HG03378 (cell line): ENCODE measurements around the gene GABRG3.

Source experiments
- ATAC-seq: cut with Tn5 transposase; IDR thresholded peaks from one replicate; pipeline ENCODE4 v1.9.1; 2021; ENCODE audit warnings: mild to moderate bottlenecking, moderate library complexity; ENCODE audit not compliant: unreplicated experiment

The GABRG3 gene

DNA sequence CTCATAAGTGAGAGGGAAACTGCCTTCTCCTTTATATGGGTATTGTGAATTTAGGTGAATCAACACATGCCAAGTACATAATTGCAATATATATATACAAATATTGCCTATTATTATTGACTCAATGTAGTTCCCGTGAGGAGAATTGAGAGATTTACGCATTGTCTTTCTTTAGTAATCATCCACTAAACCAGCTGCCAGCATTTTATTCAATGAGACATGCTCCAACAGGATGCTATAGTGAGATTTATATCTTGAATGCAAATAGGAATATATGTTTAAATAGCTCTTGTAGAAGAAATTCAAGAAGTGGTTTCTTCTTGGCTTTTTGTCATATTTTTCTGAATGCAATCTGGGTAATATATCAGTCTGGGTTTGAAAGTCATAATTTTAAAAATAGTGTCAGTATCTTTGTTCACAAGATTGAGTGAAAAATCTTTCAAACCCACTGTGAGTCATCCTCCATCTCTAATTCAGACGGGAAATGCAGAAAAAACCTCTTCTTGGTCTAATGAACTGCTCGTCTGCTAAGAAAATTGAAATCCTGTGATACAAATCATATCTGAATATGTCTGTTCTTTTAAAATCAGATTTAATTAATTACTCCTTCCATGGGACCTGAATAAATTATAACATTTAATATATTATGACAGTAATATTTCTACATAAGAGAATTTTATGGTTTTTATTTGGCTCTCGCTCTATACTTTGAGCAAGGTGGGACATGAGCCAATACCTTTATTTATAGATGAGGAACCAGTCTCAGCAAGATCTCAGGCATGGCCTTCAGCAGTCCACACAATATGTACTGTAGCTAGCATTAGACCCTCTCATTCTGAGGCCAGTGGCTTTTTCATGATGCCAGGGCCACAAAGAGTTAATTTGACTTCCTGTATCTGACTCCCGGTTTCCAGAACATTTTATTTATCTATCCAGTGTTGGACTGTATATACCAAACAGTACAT lies 516.0 kb downstream of the GABRG3 start:
- ATAC-seq: no peak

DNA sequence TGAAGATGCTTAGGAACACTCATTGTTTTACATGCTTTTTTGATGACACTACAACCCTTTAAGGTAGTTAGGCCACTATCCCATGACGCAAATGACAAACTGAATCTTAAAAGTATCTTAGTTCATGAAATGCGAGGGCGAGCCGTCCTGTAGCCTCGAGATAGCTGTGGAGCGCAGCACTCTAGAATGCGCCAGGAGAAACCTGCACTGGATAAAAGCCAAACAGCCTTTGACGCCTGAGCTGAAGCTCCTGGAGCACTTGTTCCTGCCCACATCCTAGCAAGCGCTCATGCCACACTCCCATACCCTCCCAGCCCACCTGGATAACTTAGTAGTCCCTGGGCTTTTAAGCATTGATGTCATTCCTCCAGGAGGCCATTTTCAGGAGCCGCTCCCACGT lies 516.9 kb downstream of the GABRG3 start:
- ATAC-seq: no peak

- no peak for ATAC-seq
Observed at GRCh38 chr15:27490867-27491595, 520.0 kb downstream of the GABRG3 start.

DNA sequence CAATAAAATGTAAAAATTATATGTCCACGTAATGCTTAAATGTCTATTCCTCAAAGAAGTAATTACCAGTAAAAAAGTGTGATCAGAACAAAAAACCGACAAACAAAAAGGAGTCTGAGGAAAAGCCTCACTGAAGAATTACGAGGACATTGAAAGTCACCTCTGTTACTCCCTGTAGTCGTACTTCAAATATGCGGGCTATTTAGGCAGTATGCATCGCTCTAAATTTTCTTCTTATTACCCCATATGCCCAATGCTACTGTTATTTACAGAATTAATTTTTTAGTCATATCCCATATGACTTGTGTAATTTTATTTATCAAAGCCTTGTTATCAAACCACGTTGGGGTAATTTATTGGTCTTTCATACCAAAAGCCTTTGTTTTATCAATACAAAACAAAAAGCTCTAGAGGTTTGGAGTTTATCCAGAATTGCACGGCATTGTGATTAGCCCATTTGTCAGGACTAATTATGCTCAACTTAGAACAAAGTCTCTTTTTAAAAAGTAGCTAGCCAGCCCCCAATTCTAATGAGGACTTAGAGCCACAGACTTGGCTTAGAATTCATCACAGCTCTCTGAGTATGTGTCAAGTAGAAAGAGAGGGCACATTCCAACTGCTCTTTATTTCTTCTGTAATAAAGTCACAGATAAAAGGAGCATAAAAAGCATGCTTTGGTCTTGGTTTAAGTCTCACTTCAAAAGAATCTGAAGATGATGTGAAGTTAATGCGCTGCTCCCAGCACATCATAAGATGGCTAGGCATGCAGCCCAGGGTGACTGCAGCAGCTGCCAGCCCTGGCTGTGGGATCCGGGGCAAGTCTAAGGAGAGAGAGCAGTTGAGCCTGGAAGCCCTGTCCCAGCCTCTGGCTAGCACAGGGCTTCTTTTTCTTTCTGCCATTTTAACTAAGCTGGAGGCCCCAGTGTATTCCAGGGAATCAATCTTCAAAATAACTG lies 521.0 kb downstream of the GABRG3 start:
- ATAC-seq: no peak

DNA sequence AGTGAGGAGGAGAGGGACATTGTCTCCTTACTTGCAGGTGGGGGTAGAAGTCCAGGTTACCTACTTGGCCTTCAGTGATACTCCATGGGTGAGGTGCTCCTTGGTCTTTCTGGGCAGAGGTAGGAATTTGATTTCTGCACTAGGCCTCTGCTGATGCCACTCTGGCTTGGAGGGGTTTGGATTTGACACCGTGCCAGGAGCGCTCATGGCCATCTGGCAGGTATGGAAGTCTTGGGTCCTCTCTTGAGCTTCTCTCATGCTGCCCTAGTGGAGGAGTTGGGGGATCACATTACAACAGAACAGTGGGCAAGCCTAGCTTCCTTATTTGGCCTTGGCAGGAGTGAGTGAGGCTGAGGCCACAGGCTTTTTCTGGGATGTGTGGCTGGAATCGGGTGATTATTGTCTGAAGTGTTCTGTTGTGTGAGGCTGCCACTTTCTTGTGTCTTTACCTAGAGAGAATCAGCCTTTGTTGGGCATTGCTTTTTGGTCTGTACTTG lies 525.0 kb downstream of the GABRG3 start:
- ATAC-seq: no peak

- no peak for ATAC-seq
Observed at GRCh38 chr15:27498700-27499099, 527.7 kb downstream of the GABRG3 start.

DNA sequence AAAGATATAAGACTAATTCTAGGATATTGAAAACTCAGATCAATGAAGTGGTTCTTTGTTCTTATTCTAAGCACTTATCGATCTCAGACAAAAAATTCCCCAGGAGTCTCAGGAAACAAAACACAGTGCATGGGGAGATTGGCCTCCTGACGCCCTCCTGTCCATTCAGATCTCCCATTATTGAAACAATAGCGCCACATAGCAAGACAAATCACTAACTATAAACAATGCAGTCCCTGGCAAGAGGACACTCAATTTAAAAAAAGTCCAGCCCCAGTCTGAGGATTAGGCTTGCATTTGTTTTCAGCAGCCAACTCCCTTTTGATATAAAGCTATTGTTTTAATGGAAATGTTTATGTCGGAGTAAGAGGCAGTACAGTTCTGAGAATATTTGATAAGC lies 528.2 kb downstream of the GABRG3 start:
- no peak for ATAC-seq

GRCh38 chr15:27499719-27500118 lies 528.7 kb downstream of the GABRG3 start:
- no peak for ATAC-seq

DNA sequence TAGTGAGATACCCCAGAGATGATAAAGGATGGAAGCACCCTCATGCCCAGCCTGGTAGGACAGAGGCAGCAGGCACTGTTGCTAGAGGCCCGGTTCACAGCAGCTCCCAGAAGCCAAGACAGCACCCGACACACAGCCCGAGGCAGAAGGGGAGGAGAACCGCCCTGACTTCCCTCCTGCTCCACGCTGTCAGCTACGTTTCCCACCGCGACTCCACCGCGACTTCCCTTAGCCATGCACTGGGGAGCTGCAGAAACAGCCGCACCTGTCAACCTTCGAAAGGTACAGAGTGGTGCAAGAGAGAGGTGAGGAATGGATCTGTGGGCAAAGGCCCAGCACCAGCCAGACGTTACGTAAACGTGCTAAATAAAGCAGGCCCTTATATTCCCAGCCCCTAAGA lies 529.2 kb downstream of the GABRG3 start:
- ATAC-seq: no peak

- no peak for ATAC-seq
Observed at GRCh38 chr15:27506752-27507151, 535.8 kb downstream of the GABRG3 start.

DNA sequence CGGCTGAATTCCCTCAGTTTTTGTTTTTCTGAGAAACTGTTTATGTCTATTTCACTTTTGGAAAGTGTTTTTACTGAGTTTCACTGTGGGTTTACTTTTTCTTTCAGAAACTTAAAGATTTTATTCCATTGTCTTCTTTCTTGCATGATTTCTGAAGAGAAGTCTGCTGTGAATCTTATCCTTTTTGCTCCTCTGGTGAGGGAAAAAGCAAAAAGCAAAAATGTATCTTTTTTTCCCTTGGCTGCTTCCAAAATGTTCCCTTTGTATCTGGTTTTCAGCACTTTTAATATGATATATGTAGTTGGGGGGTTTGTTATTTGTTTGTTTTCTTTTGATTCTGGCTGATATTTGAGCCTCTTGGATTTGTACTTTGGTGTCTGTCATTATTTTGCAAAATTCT lies 538.0 kb downstream of the GABRG3 start:
- no peak for ATAC-seq

DNA sequence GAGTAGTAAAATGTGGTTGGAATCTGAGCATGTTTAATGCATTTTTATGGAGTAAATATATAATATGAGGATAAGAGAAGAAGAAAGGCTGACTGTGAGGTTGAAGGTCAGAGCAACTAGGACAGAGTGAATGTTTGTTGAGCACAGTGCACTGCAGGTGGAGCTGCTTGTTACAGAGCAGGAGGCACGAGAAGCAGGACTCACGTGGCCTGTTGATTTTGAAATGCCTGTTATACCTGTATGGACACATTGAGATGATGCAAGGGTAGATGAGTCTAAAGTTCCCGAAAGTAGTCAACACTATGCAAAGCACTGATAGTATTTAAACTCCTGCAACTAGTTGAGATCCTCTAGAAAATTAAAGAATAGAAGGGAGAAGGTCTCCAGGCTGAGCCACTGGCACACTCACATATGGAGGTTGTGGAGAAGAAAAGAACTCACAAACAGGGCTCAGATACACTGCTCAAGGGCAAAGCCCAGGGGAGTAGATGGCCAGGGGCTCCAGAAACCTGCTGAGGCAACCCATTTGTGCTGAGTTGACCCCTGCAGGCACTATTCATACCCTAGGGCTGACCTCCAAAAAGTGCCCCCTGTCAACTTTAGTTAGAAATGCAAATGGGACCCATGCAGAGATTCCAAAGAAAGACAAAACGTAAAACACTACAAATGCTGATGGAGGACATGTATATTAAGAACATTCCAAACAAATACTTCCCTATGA lies 541.5 kb downstream of the GABRG3 start:
- no peak for ATAC-seq

- no peak for ATAC-seq
Observed at GRCh38 chr15:27514526-27514925, 543.5 kb downstream of the GABRG3 start.

DNA sequence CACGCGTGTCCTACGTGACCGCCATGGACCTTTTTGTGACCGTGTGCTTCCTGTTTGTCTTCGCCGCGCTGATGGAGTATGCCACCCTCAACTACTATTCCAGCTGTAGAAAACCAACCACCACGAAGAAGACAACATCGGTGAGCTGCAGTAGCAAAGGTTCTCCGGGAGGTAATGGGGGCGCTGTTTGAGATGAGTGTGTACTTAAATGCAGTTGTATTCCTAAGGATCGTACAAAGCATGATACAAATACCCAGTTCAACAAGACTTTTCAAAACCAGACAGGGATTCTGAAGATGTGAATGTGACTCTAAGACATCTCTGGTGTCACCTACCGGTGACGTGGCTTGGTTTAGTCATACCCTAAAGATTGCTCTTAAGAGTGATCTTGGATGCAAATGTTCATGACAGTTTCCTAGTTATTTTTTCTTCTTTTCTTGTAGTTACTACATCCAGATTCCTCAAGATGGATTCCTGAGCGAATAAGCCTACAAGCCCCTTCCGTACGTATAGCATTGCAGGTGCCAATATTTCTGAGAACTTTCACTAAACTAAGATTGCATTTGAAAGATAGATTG lies 556.6 kb downstream of the GABRG3 start:
- ATAC-seq: no peak

DNA sequence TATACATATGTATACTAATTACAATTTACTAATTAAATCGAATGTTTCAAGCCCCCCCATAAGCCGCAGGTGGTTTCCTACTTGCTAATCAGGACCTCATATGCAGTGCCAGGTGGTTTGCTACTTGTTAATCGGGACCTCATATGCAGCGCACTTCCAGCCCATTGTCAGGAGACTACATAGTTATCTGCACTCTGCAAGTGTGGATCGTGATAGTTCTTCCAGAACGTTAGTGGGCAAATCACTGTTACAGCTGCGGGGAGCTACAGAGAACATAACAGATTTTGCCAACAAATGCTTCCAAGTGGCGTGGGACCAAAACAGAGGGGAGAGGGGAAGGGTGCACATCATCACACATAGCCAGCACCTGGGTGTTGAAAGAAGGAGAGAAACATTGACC lies 558.4 kb downstream of the GABRG3 start:
- no peak for ATAC-seq

- ATAC-seq: no peak
Observed at GRCh38 chr15:27530994-27531393, 560.0 kb downstream of the GABRG3 start.

- ATAC-seq: no peak
Observed at GRCh38 chr15:27532358-27532757, 561.4 kb downstream of the GABRG3 start.

- no peak for ATAC-seq
Observed at GRCh38 chr15:27535445-27536129, 564.6 kb downstream of the GABRG3 start.

DNA sequence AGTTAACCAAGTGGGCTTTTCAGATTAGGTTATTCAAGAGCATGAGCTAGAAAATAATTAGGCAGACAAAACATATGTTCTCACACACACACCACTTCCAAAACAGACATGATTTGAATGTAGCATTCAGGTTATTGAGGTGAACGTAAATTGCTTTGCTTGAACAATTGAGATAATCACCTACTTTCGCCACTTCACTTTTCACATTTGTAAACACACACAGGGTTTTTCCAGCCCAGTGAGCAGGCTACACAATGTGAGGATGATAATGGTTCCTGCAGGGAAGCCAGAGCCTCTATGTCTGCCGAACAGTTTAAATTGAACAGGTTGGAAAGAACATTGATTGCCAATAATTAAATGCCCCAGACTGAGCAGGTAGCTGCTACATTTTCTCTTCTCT lies 567.3 kb downstream of the GABRG3 start:
- no peak for ATAC-seq
